Endothelial cell of umbilical vein (primary cell): Measurements from ENCODE around the gene ABCA2. TPM values are rescaled to one million over a fixed set of nuclear protein-coding genes. Genes with fewer than 3 reads are reported as not detected.

Experiments used
- BruUV-seq: library from RNA; stranded (reverse); fragments of 400-500 nt; replicated peaks from 2 replicates; lab custom pipeline; 2021; lab: Mats Ljungman, UMichigan
- CTCF ChIA-PET: fragments of 300-600, 350-600 bp; sonication (Branson Sonifier 250); formaldehyde crosslinking; loops from one replicate; lab custom pipeline; 2021; ENCODE audit warnings: antibody characterized with exemption, inconsistent platforms; lab: Charles Lee
- POLR2A ChIA-PET: fragments of 300-600, 350-600 bp; sonication (Branson Sonifier 250); formaldehyde crosslinking; loops from one replicate; lab custom pipeline; 2021; ENCODE audit warnings: antibody characterized with exemption, inconsistent platforms; lab: Charles Lee
- DNase-seq: peaks from one replicate; pipeline ENCODE4 v3.0.0-alpha.2; 2011; ENCODE audit warnings: low read depth, low spot score
- FAIRE-seq: peaks from 2 replicates; lab custom pipeline; 2011; peaks lifted over from hg19 to GRCh38; lab: Jason Lieb, UNC
- H2AFZ ChIP-seq: 2 replicates; pipeline ENCODE4 v1.6.0; 2012; ENCODE audit warnings: low read depth, low read length, control low read depth, inconsistent platforms
- H3K27ac ChIP-seq: 2 replicates; pipeline ENCODE4 v1.5.1; 2011; ENCODE audit warnings: low read depth, mild to moderate bottlenecking, control low read depth, low read length, moderate library complexity; ENCODE audit not compliant: insufficient read depth
- H3K27me3 ChIP-seq, 2 experiments: 2 replicates each; pipeline versions ENCODE4 v1.6.0 to v1.6.1; 2011; ENCODE audit warnings: low read length in 2 of 2, mixed read lengths in 1 of 2; ENCODE audit not compliant: control insufficient read depth in 2 of 2, insufficient read depth in 2 of 2
- H3K36me3 ChIP-seq, 2 experiments: 2 replicates in 1 of 2; 3 replicates in 1 of 2; pipeline ENCODE4 v1.5.1; 2011; ENCODE audit warnings: low read length in 2 of 2, mild to moderate bottlenecking in 1 of 2, moderate library complexity in 1 of 2; ENCODE audit not compliant: control insufficient read depth in 2 of 2, insufficient read depth in 2 of 2; ENCODE audit errors: extremely low read depth in 1 of 2
- H3K4me1 ChIP-seq: 3 replicates; pipeline ENCODE4 v1.5.1; 2011; ENCODE audit warnings: mild to moderate bottlenecking, low read length; ENCODE audit not compliant: control insufficient read depth, insufficient read depth; ENCODE audit errors: extremely low read depth
- H3K4me2 ChIP-seq: 2 replicates; pipeline ENCODE4 v1.6.1; 2011; ENCODE audit warnings: low read length, control low read depth, mixed read lengths; ENCODE audit not compliant: insufficient read depth
- H3K4me3 ChIP-seq, 3 experiments: fragments of 200-600 bp in 1 of 3; sonication (generic), shearing (Covaris generic) in 1 of 3; replicated peaks in 1 of 3; 2 replicates each; pipeline ENCODE4 v1.5.1; 2011 to 2016; ENCODE audit warnings: control low read depth in 3 of 3, low read length in 3 of 3, mild to moderate bottlenecking in 2 of 3, inconsistent platforms in 1 of 3, low read depth in 1 of 3, moderate library complexity in 1 of 3; ENCODE audit not compliant: insufficient read depth in 1 of 3
- H3K79me2 ChIP-seq: 2 replicates; pipeline ENCODE4 v1.6.0; 2012; ENCODE audit warnings: low read length, inconsistent platforms; ENCODE audit not compliant: control insufficient read depth, insufficient read depth
- H3K9ac ChIP-seq: replicated peaks from 2 replicates; pipeline ENCODE3; 2011; ENCODE audit warnings: low read length, control low read depth; ENCODE audit not compliant: insufficient read depth; ENCODE audit errors: extremely low read depth
- H3K9me1 ChIP-seq: replicated peaks from 3 replicates; pipeline ENCODE4 v1.6.0; 2011; ENCODE audit warnings: mild to moderate bottlenecking, low read length; ENCODE audit not compliant: control insufficient read depth, insufficient read depth; ENCODE audit errors: extremely low read depth
- H3K9me3 ChIP-seq: replicated peaks from 2 replicates; pipeline ENCODE4 v1.5.1; 2012; ENCODE audit warnings: low read length, inconsistent platforms; ENCODE audit not compliant: control insufficient read depth, insufficient read depth
- H4K20me1 ChIP-seq: replicated peaks from 2 replicates; pipeline ENCODE3; 2011; ENCODE audit warnings: mild to moderate bottlenecking, low read length; ENCODE audit not compliant: control insufficient read depth, insufficient read depth; ENCODE audit errors: extremely low read depth
- CTCF ChIP-seq, 2 donors: IDR thresholded peaks; 1 replicate in 1 of 2; 2 replicates in 1 of 2; pipeline ENCODE4 v1.5.1; 2011; ENCODE audit warnings: low read length in 2 of 2, mild to moderate bottlenecking in 2 of 2, moderate library complexity in 2 of 2, control low read depth in 1 of 2, inconsistent platforms in 1 of 2, low read depth in 1 of 2; ENCODE audit not compliant: insufficient read depth in 1 of 2; ENCODE audit errors: extremely low read depth in 1 of 2
- EZH2 ChIP-seq: IDR thresholded peaks from 2 replicates; pipeline ENCODE4 v1.6.1; 2012; ENCODE audit warnings: borderline replicate concordance, low read depth, mild to moderate bottlenecking, moderate library complexity, low read length, inconsistent platforms; ENCODE audit not compliant: severe bottlenecking
- FOS ChIP-seq: IDR thresholded peaks from 2 replicates; pipeline ENCODE4 v1.6.1; 2011; ENCODE audit warnings: mild to moderate bottlenecking, low read length, moderate library complexity, borderline replicate concordance; ENCODE audit not compliant: insufficient read depth
- GATA2 ChIP-seq: IDR thresholded peaks from 2 replicates; pipeline ENCODE4 v1.7.0; 2011; ENCODE audit warnings: low read depth, mild to moderate bottlenecking, moderate library complexity, mixed read lengths, low read length; ENCODE audit not compliant: insufficient read length, insufficient read depth
- MAX ChIP-seq: IDR thresholded peaks from 2 replicates; pipeline ENCODE4 v1.6.1; 2011; ENCODE audit not compliant: insufficient read depth, insufficient read length
- MYC ChIP-seq: IDR thresholded peaks from one replicate; pipeline ENCODE4 v1.6.1; 2011; ENCODE audit warnings: mild to moderate bottlenecking, low read depth, low read length
- POLR2AphosphoS5 ChIP-seq: IDR thresholded peaks from 2 replicates; pipeline ENCODE4 v1.6.1; 2012; ENCODE audit warnings: low read depth, mild to moderate bottlenecking, control low read depth, low read length, moderate library complexity; ENCODE audit not compliant: insufficient read depth
- dilution Hi-C: fragments of 300-500 bp; cut with MboI; formaldehyde crosslinking; loops from one replicate; pipeline ENCODE4 v1.15.0; 2019; ENCODE audit warnings: low sequenced_read_pairs; ENCODE audit not compliant: extremely low pct_ligation_motif_present
- intact Hi-C: fragments of 100-400 bp; cut with micrococcal nuclease; formaldehyde crosslinking; loops from one replicate; pipeline ENCODE4 v1.10.0; 2022
- polyA plus RNA-seq, 4 experiments: library from polyadenylated mRNA; depleted of rRNA in 3 of 4; stranded (reverse) in 3 of 4; unstranded in 1 of 4; fragments of >200 nt; gene quantifications; 2 replicates each; pipeline versions ENCODE4 v1.2.1 to v1.2.3, GENCODE V29; 2011 to 2012; ENCODE audit warnings: missing spikeins in 1 of 4
- total RNA-seq: library from RNA; stranded (reverse); gene quantifications from 2 replicates; pipeline ENCODE4 v1.2.3, GENCODE V29; 2021

The ABCA2 gene
- total and polyA plus RNA-seq, 2 donors (not counting 3 experiments of a cell fraction or from before 2014, with no cell fraction given): 20.0 to 29.1 TPM

GRCh38 chr9:137020771-137021567 lies 7.1 kb downstream of the ABCA2 start:
- H3K4me1 ChIP-seq: no peaks in the 10 kb centered on the region
- no peaks in the 10 kb centered on the region for H3K9me1 ChIP-seq
- no peaks in the 10 kb centered on the region for H3K79me2 ChIP-seq
- no peak for DNase-seq
- CTCF ChIA-PET: interaction anchor here (1.4 to 1.8 kb wide), 3 partner anchors 8 to 23 kb away, joined by 3 to 17 read pairs (median 4); no protein-coding TSS in a partner anchor
- no peak overlapping the region for H3K4me2 ChIP-seq
- intact Hi-C loops: no loop called here
- dilution Hi-C loops: no loop called here
- no peak overlapping the region for H2AFZ ChIP-seq
- no TSS peak for BruUV-seq
- H3K9me3 ChIP-seq: no peaks in the 10 kb centered on the region
- no peaks in the 10 kb centered on the region for H3K27me3 ChIP-seq
- H4K20me1 ChIP-seq: no peaks in the 10 kb centered on the region
- no peak overlapping the region for H3K27ac ChIP-seq
- no peak for TF ChIP-seq FOS
- TF ChIP-seq EZH2: no peak
- TF ChIP-seq MYC: no peak
- no peak for TF ChIP-seq GATA2
- no peak for TF ChIP-seq MAX
- TF ChIP-seq POLR2AphosphoS5: no peak
- no peak for TF ChIP-seq CTCF (IDR thresholded peaks at IDR 0.05; ENCODE audit: extremely low read depth in 1 of 2, insufficient read depth in 1 of 2, low read depth in 1 of 2, low read length in 2 of 2)
- POLR2A ChIA-PET: no interaction called here
- H3K4me3 ChIP-seq: no peak overlapping the region
- FAIRE-seq: no peak
- no peaks in the 10 kb centered on the region for H3K36me3 ChIP-seq
- no peak overlapping the region for H3K9ac ChIP-seq
